Naive thymus-derived CD4-positive, alpha-beta T cell (primary cell): ENCODE data around the gene GAS5. TPM values are rescaled to one million over a fixed set of nuclear protein-coding genes. Genes with fewer than 3 reads are reported as not detected.

ENCODE experiments used
- ATAC-seq: fragments of 150-1000 bp; cut with Tn5 transposase; 2 replicates; pipeline ENCODE4 v1.10.0; 2021; ENCODE audit warnings: mild to moderate bottlenecking, moderate library complexity
- CTCF ChIA-PET: fragments of 350-600 bp; sonication (Branson Sonifier 250); formaldehyde crosslinking; loops from one replicate; lab custom pipeline; 2021; ENCODE audit warnings: antibody characterized with exemption; lab: Charles Lee
- POLR2A ChIA-PET: fragments of 350-600 bp; sonication (Branson Sonifier 250); formaldehyde crosslinking; loops from one replicate; lab custom pipeline; 2021; ENCODE audit warnings: antibody characterized with exemption, inconsistent platforms; lab: Charles Lee
- DNase-seq, 9 donors: peaks; one replicate each; pipeline versions ENCODE4 v3.0.0 to v3.0.0-alpha.2; 2020 to 2022; ENCODE audit warnings: mixed read lengths in 1 of 9
- H3K27ac ChIP-seq: one replicate; pipeline ENCODE4 v1.7.0; 2013; ENCODE audit warnings: mild to moderate bottlenecking, low read depth, low read length, moderate library complexity
- H3K27me3 ChIP-seq, 2 donors: one replicate each; pipeline ENCODE4 v1.7.0; 2013; ENCODE audit warnings: low read length in 2 of 2, mild to moderate bottlenecking in 2 of 2, moderate library complexity in 2 of 2; ENCODE audit not compliant: control insufficient read depth in 2 of 2, insufficient read depth in 2 of 2
- H3K36me3 ChIP-seq, 3 experiments: 1 replicate in 2 of 3; 2 replicates in 1 of 3; pipeline ENCODE4 v1.7.0; 2013; ENCODE audit warnings: low read length in 3 of 3, mild to moderate bottlenecking in 3 of 3, moderate library complexity in 1 of 3; ENCODE audit not compliant: insufficient read depth in 3 of 3, control insufficient read depth in 2 of 3
- H3K4me1 ChIP-seq, 2 donors: one replicate each; pipeline ENCODE4 v1.7.0; 2013; ENCODE audit warnings: low read length in 2 of 2, mild to moderate bottlenecking in 2 of 2, moderate library complexity in 1 of 2; ENCODE audit not compliant: control insufficient read depth in 2 of 2, insufficient read depth in 2 of 2
- H3K4me3 ChIP-seq: 2 replicates; pipeline ENCODE4 v1.7.0; 2013; ENCODE audit warnings: mild to moderate bottlenecking, low read length
- H3K9me3 ChIP-seq, 3 experiments: 1 replicate in 2 of 3; 2 replicates in 1 of 3; pipeline ENCODE4 v1.7.0; 2013; ENCODE audit warnings: low read length in 3 of 3; ENCODE audit not compliant: control insufficient read depth in 2 of 3
- H3K27ac Mint-ChIP-seq, 9 donors: one replicate each; pipeline ENCODE4 v1.8.0; 2020 to 2022; ENCODE audit warnings: mixed read lengths in 9 of 9, mild to moderate bottlenecking in 8 of 9, moderate library complexity in 5 of 9, inconsistent platforms in 2 of 9
- H3K27me3 Mint-ChIP-seq, 5 donors: one replicate each; pipeline ENCODE4 v1.8.0; 2021 to 2022; ENCODE audit warnings: mixed read lengths in 5 of 5, mild to moderate bottlenecking in 1 of 5
- H3K36me3 Mint-ChIP-seq, 5 donors: one replicate each; pipeline ENCODE4 v1.8.0; 2020 to 2022; ENCODE audit warnings: mixed read lengths in 5 of 5, mild to moderate bottlenecking in 3 of 5, inconsistent platforms in 1 of 5
- H3K4me1 Mint-ChIP-seq, 7 donors: one replicate each; pipeline ENCODE4 v1.8.0; 2020 to 2022; ENCODE audit warnings: mixed read lengths in 7 of 7, mild to moderate bottlenecking in 3 of 7, inconsistent platforms in 1 of 7
- H3K4me3 Mint-ChIP-seq, 10 donors: one replicate each; pipeline ENCODE4 v1.8.0; 2020 to 2022; ENCODE audit warnings: mild to moderate bottlenecking in 10 of 10, mixed read lengths in 10 of 10, moderate library complexity in 6 of 10, inconsistent platforms in 2 of 10
- H3K9me3 Mint-ChIP-seq, 11 donors: one replicate each; pipeline ENCODE4 v1.8.0; 2020 to 2022; ENCODE audit warnings: mixed read lengths in 11 of 11, mild to moderate bottlenecking in 4 of 11, inconsistent platforms in 1 of 11, moderate library complexity in 1 of 11
- intact Hi-C, 2 donors: fragments of 100-400 bp; cut with micrococcal nuclease; formaldehyde crosslinking; loops; one replicate each; pipeline ENCODE4 v1.15.1; 2023
- polyA plus RNA-seq, 2 donors: library from polyadenylated mRNA; unstranded; fragments of 300-500 nt; fragmentation: Illumina TruSeq; gene quantifications; one replicate each; pipeline ENCODE4 v1.2.3, GENCODE V29; 2021
- total RNA-seq, 6 experiments: library from RNA in 5 of 6; stranded (reverse) in 5 of 6; gene quantifications; 1 replicate in 5 of 6; 2 replicates in 1 of 6; pipeline ENCODE4 v1.2.3 and lab custom pipeline; 2021 to 2026

The GAS5 gene
- total and polyA plus RNA-seq, 7 experiments from 2014 or later, result 371 to 954 (median 676) TPM

GRCh38 chr1:173903827-173904531, 36.2 kb upstream of the GAS5 start:
- Mint-ChIP-seq H3K27me3 (no peaks in the 10 kb centered on the region), H3K36me3 (peaks cover 0 to 37% (median 32%) of the 10 kb centered on the region in 5 donors), H3K9me3 (peaks cover 0 to 5% (median 0%) of the 10 kb centered on the region in 11 donors), H3K4me1 (peaks cover 2 to 16% (median 11%) of the 10 kb centered on the region in 7 donors), H3K27ac (no peak overlapping the region), H3K4me3 (no peak overlapping the region)
- Histone ChIP-seq H3K4me3 (no peak overlapping the region), H3K27ac (no peak overlapping the region), H3K4me1 (no peaks in the 10 kb centered on the region), H3K36me3 (no peaks in the 10 kb centered on the region), H3K9me3 (no peaks in the 10 kb centered on the region), H3K27me3 (no peaks in the 10 kb centered on the region)
- POLR2A ChIA-PET, result no interaction called here
- CTCF ChIA-PET, result no interaction called here
- intact Hi-C loops, result no loop called here
- DNase-seq (no peak), ATAC-seq (no peak)

GRCh38 chr1:173900992-173901391, 33.2 kb upstream of the GAS5 start:
- Mint-ChIP-seq H3K27me3 (no peaks in the 10 kb centered on the region), H3K4me1 (peaks cover 3 to 21% (median 11%) of the 10 kb centered on the region in 7 donors), H3K27ac (peak overlapping the region in 1 of 9 donors; percentile 51), H3K9me3 (peaks cover 0 to 4% (median 0%) of the 10 kb centered on the region in 11 donors), H3K36me3 (peaks cover 0 to 49% (median 18%) of the 10 kb centered on the region in 5 donors), H3K4me3 (no peak overlapping the region)
- H3K9me3 ChIP-seq, result no peaks in the 10 kb centered on the region
- intact Hi-C loops, result no loop called here
- no peak overlapping the region for H3K27ac ChIP-seq
- H3K4me1 ChIP-seq, result no peaks in the 10 kb centered on the region
- no peaks in the 10 kb centered on the region for H3K36me3 ChIP-seq
- H3K4me3 ChIP-seq, result no peak overlapping the region
- ChIA-PET CTCF (no interaction called here), POLR2A (no interaction called here)
- no peaks in the 10 kb centered on the region for H3K27me3 ChIP-seq
- DNase-seq (no peak), ATAC-seq (no peak)

- Histone ChIP-seq H3K4me1 (no peaks in the 10 kb centered on the region), H3K9me3 (no peaks in the 10 kb centered on the region), H3K27ac (no peak overlapping the region), H3K27me3 (no peaks in the 10 kb centered on the region), H3K4me3 (no peak overlapping the region), H3K36me3 (no peaks in the 10 kb centered on the region)
- no peaks in the 10 kb centered on the region for H3K27me3 Mint-ChIP-seq
- ATAC-seq (no peak), DNase-seq (no peak)
- H3K27ac Mint-ChIP-seq, result no peak overlapping the region
- H3K4me1 Mint-ChIP-seq, result peaks cover 3 to 21% (median 11%) of the 10 kb centered on the region in 7 donors
- POLR2A ChIA-PET, result no interaction called here
- H3K36me3 Mint-ChIP-seq, result peaks cover 0 to 49% (median 16%) of the 10 kb centered on the region in 5 donors
- no peak overlapping the region for H3K4me3 Mint-ChIP-seq
- intact Hi-C loops, result no loop called here
- CTCF ChIA-PET, result no interaction called here
- no peaks in the 10 kb centered on the region for H3K9me3 Mint-ChIP-seq
Observed at GRCh38 chr1:173900427-173900826, 32.6 kb upstream of the GAS5 start.

GRCh38 chr1:173894189-173894588, 26.4 kb upstream of the GAS5 start:
- Histone ChIP-seq H3K9me3 (no peaks in the 10 kb centered on the region), H3K4me3 (no peak overlapping the region), H3K36me3 (no peaks in the 10 kb centered on the region), H3K4me1 (no peaks in the 10 kb centered on the region), H3K27ac (no peak overlapping the region), H3K27me3 (no peaks in the 10 kb centered on the region)
- DNase-seq (no peak), ATAC-seq (no peak)
- Mint-ChIP-seq H3K27me3 (no peaks in the 10 kb centered on the region), H3K4me3 (no peak overlapping the region), H3K27ac (no peak overlapping the region), H3K9me3 (no peaks in the 10 kb centered on the region), H3K4me1 (peaks cover 0 to 41% (median 16%) of the 10 kb centered on the region in 7 donors), H3K36me3 (peaks cover 0 to 66% (median 34%) of the 10 kb centered on the region in 5 donors)
- ChIA-PET POLR2A (no interaction called here), CTCF (no interaction called here)
- intact Hi-C loops, result no loop called here

GRCh38 chr1:173893611-173894010, 25.8 kb upstream of the GAS5 start:
- H3K4me1 ChIP-seq, result no peaks in the 10 kb centered on the region
- H3K4me3 ChIP-seq, result no peak overlapping the region
- Mint-ChIP-seq H3K4me1 (peaks cover 0 to 38% (median 16%) of the 10 kb centered on the region in 7 donors), H3K36me3 (peaks cover 0 to 62% (median 33%) of the 10 kb centered on the region in 5 donors), H3K9me3 (no peaks in the 10 kb centered on the region), H3K27ac (no peak overlapping the region), H3K27me3 (no peaks in the 10 kb centered on the region), H3K4me3 (no peak overlapping the region)
- H3K27me3 ChIP-seq, result no peaks in the 10 kb centered on the region
- H3K9me3 ChIP-seq, result no peaks in the 10 kb centered on the region
- ChIA-PET CTCF (no interaction called here), POLR2A (no interaction called here)
- H3K36me3 ChIP-seq, result no peaks in the 10 kb centered on the region
- ATAC-seq (no peak), DNase-seq (no peak)
- no peak overlapping the region for H3K27ac ChIP-seq
- intact Hi-C loops, result no loop called here

- H3K27me3 Mint-ChIP-seq, result no peaks in the 10 kb centered on the region
- Histone ChIP-seq H3K27me3 (no peaks in the 10 kb centered on the region), H3K4me3 (no peak overlapping the region), H3K4me1 (peaks cover 17 to 19% of the 10 kb centered on the region in 2 donors), H3K36me3 (peaks cover 5 to 23% (median 8%) of the 10 kb centered on the region in 3 experiments), H3K27ac (no peak overlapping the region), H3K9me3 (no peaks in the 10 kb centered on the region)
- peaks cover 18 to 75% (median 66%) of the 10 kb centered on the region in 5 donors for H3K36me3 Mint-ChIP-seq
- no peaks in the 10 kb centered on the region for H3K9me3 Mint-ChIP-seq
- DNase-seq, result no peak
- no peak overlapping the region for H3K4me3 Mint-ChIP-seq
- intact Hi-C loops, result no loop called here
- ATAC-seq, result no peak
- ChIA-PET CTCF (no interaction called here), POLR2A (interaction anchor here (0.7 kb wide), 1 partner anchor 1398 kb away, joined by 3 read pairs; no protein-coding TSS in a partner anchor)
- H3K4me1 Mint-ChIP-seq, result peaks cover 8 to 64% (median 37%) of the 10 kb centered on the region in 7 donors
- no peak overlapping the region for H3K27ac Mint-ChIP-seq
Observed at GRCh38 chr1:173889885-173890284, 22.1 kb upstream of the GAS5 start.

GRCh38 chr1:173888749-173889148, 21.0 kb upstream of the GAS5 start:
- CTCF ChIA-PET, result no interaction called here
- Mint-ChIP-seq H3K9me3 (no peaks in the 10 kb centered on the region), H3K27me3 (no peaks in the 10 kb centered on the region), H3K4me1 (peaks cover 8 to 58% (median 37%) of the 10 kb centered on the region in 7 donors), H3K36me3 (peaks cover 18 to 66% (median 64%) of the 10 kb centered on the region in 5 donors), H3K27ac (no peak overlapping the region), H3K4me3 (no peak overlapping the region)
- Histone ChIP-seq H3K36me3 (peaks cover 5 to 26% (median 8%) of the 10 kb centered on the region in 3 experiments), H3K27ac (no peak overlapping the region), H3K4me3 (no peak overlapping the region), H3K4me1 (peaks cover 17 to 19% of the 10 kb centered on the region in 2 donors), H3K27me3 (no peaks in the 10 kb centered on the region), H3K9me3 (no peaks in the 10 kb centered on the region)
- ATAC-seq (no peak), DNase-seq (no peak)
- POLR2A ChIA-PET, result no interaction called here
- intact Hi-C loops, result no loop called here
